H54 (cell line): ENCODE measurements around the gene C3AR1.
"Not testable (repeated sequence)": the region's sequence is repeated elsewhere in the genome, so short reads cannot be mapped to it uniquely, and the experiment has no call there.

Experiments used
- DNase-seq: peaks from one replicate; pipeline ENCODE4 v3.0.0; 2011; ENCODE audit warnings: low spot score, mixed read lengths; ENCODE audit not compliant: insufficient read length
- FAIRE-seq: peaks from 3 replicates; lab custom pipeline; 2011; peaks lifted over from hg19 to GRCh38; lab: Jason Lieb, UNC
- POLR2A ChIP-seq: IDR thresholded peaks from 2 replicates; pipeline ENCODE4 v1.6.1; 2011; ENCODE audit warnings: low read depth, mild to moderate bottlenecking, low read length

The C3AR1 gene

GRCh38 chr12:8078916-8079315 is 12.8 kb upstream of the C3AR1 start:
- no peak for FAIRE-seq
- TF ChIP-seq POLR2A = no peak

GRCh38 chr12:8078398-8078797 is 12.2 kb upstream of the C3AR1 start:
- DNase-seq (no peak), FAIRE-seq (no peak)
- TF ChIP-seq POLR2A = no peak

More at GRCh38 chr12:8078916-8079315, 12.8 kb upstream of the C3AR1 start:
- no peak for DNase-seq

- TF ChIP-seq POLR2A = no peak
- DNase-seq (no peak), FAIRE-seq (peak; percentile 82)
These were observed 11.0 kb upstream of the C3AR1 start for GRCh38 chr12:8077207-8077606.

GRCh38 chr12:8076366-8076765 is 10.2 kb upstream of the C3AR1 start:
- DNase-seq = no peak
- FAIRE-seq = no peak
- TF ChIP-seq POLR2A = no peak

- FAIRE-seq (no peak), DNase-seq (no peak)
- TF ChIP-seq POLR2A = no peak
These were observed 9.8 kb upstream of the C3AR1 start for GRCh38 chr12:8075935-8076334.

- DNase-seq, FAIRE-seq: not testable (repeated sequence)
These were observed 5.7 kb upstream of the C3AR1 start for GRCh38 chr12:8071820-8072219.

GRCh38 chr12:8069582-8069981 is 3.4 kb upstream of the C3AR1 start:
- DNase-seq (no peak), FAIRE-seq (no peak)
- no peak for TF ChIP-seq POLR2A

GRCh38 chr12:8064131-8064530 is 2.0 kb downstream of the C3AR1 start:
- FAIRE-seq = no peak
- no peak for TF ChIP-seq POLR2A
- no peak for DNase-seq

- FAIRE-seq (no peak), DNase-seq (no peak)
- TF ChIP-seq POLR2A = no peak
These were observed 7.7 kb downstream of the C3AR1 start for GRCh38 chr12:8058506-8058905.

- DNase-seq = no peak
- FAIRE-seq = no peak
- no peak for TF ChIP-seq POLR2A
These were observed 8.3 kb downstream of the C3AR1 start for GRCh38 chr12:8057839-8058238.

- DNase-seq (no peak), FAIRE-seq (no peak)
- no peak for TF ChIP-seq POLR2A
These were observed 8.9 kb downstream of the C3AR1 start for GRCh38 chr12:8057306-8057705.

GRCh38 chr12:8054816-8055215 is 11.3 kb downstream of the C3AR1 start:
- FAIRE-seq = no peak
- no peak for TF ChIP-seq POLR2A

GRCh38 chr12:8052679-8053078 is 13.5 kb downstream of the C3AR1 start:
- FAIRE-seq (no peak), DNase-seq (no peak)
- no peak for TF ChIP-seq POLR2A

More at GRCh38 chr12:8054816-8055215, 11.3 kb downstream of the C3AR1 start:
- no peak for DNase-seq

GRCh38 chr12:8050600-8051250 is 15.4 kb downstream of the C3AR1 start:
- FAIRE-seq = no peak

GRCh38 chr12:8048906-8049305 is 17.3 kb downstream of the C3AR1 start:
- FAIRE-seq (no peak), DNase-seq (no peak)
- TF ChIP-seq POLR2A = no peak

More at GRCh38 chr12:8050600-8051250, 15.4 kb downstream of the C3AR1 start:
- DNase-seq = no peak
- TF ChIP-seq POLR2A = no peak

GRCh38 chr12:8047842-8048241 is 18.3 kb downstream of the C3AR1 start:
- TF ChIP-seq POLR2A = no peak
- DNase-seq (no peak), FAIRE-seq (no peak)
